ENCODE data around the gene PSMG4. TPM values are rescaled to one million over a fixed set of nuclear protein-coding genes. Genes with fewer than 3 reads are reported as not detected.

The PSMG4 gene
- polyA plus RNA-seq, 2 of the 4 experiments (the other 2 are of a cell fraction): 15.0 to 21.9 TPM

- WGBS (ENCODE audit: missing lambda C conversion rate): 83% methylated on average over 8 of the region's 8 CpGs
- ChIA-PET POLR2A (no interaction called here), CTCF (interaction anchor here (1.0 to 2.8 kb wide), 4 partner anchors 9 to 428 kb away, joined by 3 to 9 read pairs (median 5); no protein-coding TSS in a partner anchor)
- DNase-seq (ENCODE audit: low read depth in 1 of 2, low spot score in 1 of 2) (no peak), FAIRE-seq (no peak), ATAC-seq (no peak)
- H3K4me2 ChIP-seq: no peak overlapping the region
- 0 out of 3 replicates have a peak, but pooled peaks cover 6% of the 10 kb centered on the region for H3K9me3 ChIP-seq
- no peak for TF ChIP-seq CTCF (IDR thresholded peaks at IDR 0.05)
- TF ChIP-seq, protein P1, sequence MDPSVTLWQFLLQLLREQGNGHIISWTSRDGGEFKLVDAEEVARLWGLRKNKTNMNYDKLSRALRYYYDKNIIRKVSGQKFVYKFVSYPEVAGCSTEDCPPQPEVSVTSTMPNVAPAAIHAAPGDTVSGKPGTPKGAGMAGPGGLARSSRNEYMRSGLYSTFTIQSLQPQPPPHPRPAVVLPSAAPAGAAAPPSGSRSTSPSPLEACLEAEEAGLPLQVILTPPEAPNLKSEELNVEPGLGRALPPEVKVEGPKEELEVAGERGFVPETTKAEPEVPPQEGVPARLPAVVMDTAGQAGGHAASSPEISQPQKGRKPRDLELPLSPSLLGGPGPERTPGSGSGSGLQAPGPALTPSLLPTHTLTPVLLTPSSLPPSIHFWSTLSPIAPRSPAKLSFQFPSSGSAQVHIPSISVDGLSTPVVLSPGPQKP (IDR thresholded peaks at IDR 0.05; ENCODE audit: low read depth, low read length): no peak
- TF ChIP-seq FOXS1 (CRISPR knock-in tag; IDR thresholded peaks at IDR 0.05): no peak
- TF ChIP-seq FOSB (CRISPR knock-in tag; IDR thresholded peaks at IDR 0.05): no peak
- no peak for TF ChIP-seq JUN (IDR thresholded peaks at IDR 0.05)
- TF ChIP-seq MAX (IDR thresholded peaks at IDR 0.05): no peak
- no peak for TF ChIP-seq SREBF2 (IDR thresholded peaks at IDR 0.05)
- no peak for TF ChIP-seq HES2 (IDR thresholded peaks at IDR 0.05)
- TF ChIP-seq EHMT2 (IDR thresholded peaks at IDR 0.05; ENCODE audit: low read depth): no peak
- TF ChIP-seq BHLHE40 (IDR thresholded peaks at IDR 0.05; ENCODE audit: low read depth, low read length): no peak
- no peak for TF ChIP-seq KDM1A (IDR thresholded peaks at IDR 0.05; ENCODE audit: low read depth)
- no peak for TF ChIP-seq E2F6 (IDR thresholded peaks at IDR 0.05; ENCODE audit: borderline replicate concordance, low read depth)
- no peak for TF ChIP-seq NPAS2 (CRISPR knock-in tag; IDR thresholded peaks at IDR 0.05; ENCODE audit: borderline replicate concordance)
- TF ChIP-seq POLR2AphosphoS2 (conservative IDR thresholded peaks at IDR 0.05; ENCODE audit: low read length): no peak
- TF ChIP-seq, protein P2, sequence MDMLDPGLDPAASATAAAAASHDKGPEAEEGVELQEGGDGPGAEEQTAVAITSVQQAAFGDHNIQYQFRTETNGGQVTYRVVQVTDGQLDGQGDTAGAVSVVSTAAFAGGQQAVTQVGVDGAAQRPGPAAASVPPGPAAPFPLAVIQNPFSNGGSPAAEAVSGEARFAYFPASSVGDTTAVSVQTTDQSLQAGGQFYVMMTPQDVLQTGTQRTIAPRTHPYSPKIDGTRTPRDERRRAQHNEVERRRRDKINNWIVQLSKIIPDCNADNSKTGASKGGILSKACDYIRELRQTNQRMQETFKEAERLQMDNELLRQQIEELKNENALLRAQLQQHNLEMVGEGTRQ (IDR thresholded peaks at IDR 0.05): no peak
- no peak for TF ChIP-seq ZC3H11A (IDR thresholded peaks at IDR 0.05)
- TF ChIP-seq PHF8 (IDR thresholded peaks at IDR 0.05; ENCODE audit: borderline replicate concordance, low read depth): no peak
- no peak for TF ChIP-seq NR3C1 (IDR thresholded peaks at IDR 0.05)
- TF ChIP-seq RARB (CRISPR knock-in tag; IDR thresholded peaks at IDR 0.05): no peak
- no peak overlapping the region for H3K4me3 ChIP-seq
- no peaks in the 10 kb centered on the region for H3K4me1 ChIP-seq
- no peak overlapping the region for H3K27ac ChIP-seq
Observed at GRCh38 chr6:3305216-3305565, 46.4 kb downstream of the PSMG4 start.

GRCh38 chr6:3305831-3306230 lies 47.1 kb downstream of the PSMG4 start:
- Histone ChIP-seq H3K4me2 (no peak overlapping the region), H3K4me1 (no peaks in the 10 kb centered on the region), H3K9me3 (0 out of 3 replicates have a peak, but pooled peaks cover 6% of the 10 kb centered on the region), H3K4me3 (no peak overlapping the region), H3K27ac (no peak overlapping the region)
- DNase-seq (ENCODE audit: low read depth in 1 of 2, low spot score in 1 of 2): no peak
- ATAC-seq: no peak
- no peak for TF ChIP-seq RFX5 (IDR thresholded peaks at IDR 0.05)
- TF ChIP-seq REST (IDR thresholded peaks at IDR 0.05): no peak
- ChIA-PET CTCF (interaction anchor here (0.7 to 2.8 kb wide), 5 partner anchors 10 to 565 kb away, joined by 3 to 9 read pairs (median 4); no protein-coding TSS in a partner anchor), POLR2A (no interaction called here)
- no peak for FAIRE-seq
- 97% methylated on average over 3 of the region's 3 CpGs for WGBS (ENCODE audit: missing lambda C conversion rate)

Data from A549 (cell line).